CD4-positive, alpha-beta T cell treated with Interleukin-15 for 1 hour (primary cell): Measurements from ENCODE around the gene MFN1.

ENCODE experiments used
- DNase-seq: peaks from one replicate; pipeline ENCODE4 v3.0.0-alpha.2; 2020

Gene MFN1

DNA sequence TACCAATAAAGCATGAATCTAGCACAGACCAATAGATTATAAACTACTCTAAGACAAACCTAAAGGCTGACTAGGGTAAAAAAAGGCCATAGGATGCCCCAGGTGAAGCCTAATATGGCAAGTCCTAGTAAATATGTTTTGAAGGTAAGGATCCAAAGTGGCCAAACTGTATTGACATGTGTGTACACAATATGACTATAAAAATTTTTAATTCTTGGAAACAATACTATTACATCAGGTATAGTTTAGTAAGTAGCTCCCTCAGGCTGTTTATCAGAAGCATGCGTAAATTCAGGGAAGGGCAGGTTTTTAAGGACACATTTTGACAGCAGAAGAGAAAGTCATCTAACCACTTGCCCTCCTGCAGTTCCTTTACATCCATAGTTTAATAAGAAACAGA, 84.9 kb downstream of the MFN1 start:
- DNase-seq: no peak

DNA sequence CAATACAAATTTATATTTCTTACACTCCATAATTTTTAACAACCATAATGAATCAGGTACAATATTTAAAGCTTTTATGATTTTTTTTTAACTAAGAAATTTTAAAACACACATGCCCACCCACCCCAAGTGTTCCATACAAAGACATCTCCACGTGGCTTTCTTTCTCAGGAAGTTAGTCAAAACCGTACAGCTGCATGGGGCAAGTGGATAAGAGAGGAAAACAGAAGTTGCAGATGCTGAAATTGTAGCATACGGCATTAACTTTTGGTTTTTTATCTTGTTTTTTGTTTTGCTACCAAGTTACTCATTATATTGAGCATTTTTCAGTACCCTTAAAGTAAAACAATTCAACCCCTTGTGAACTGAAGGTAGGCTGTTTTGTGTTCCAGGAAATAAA, 89.0 kb downstream of the MFN1 start:
- DNase-seq: no peak

DNA sequence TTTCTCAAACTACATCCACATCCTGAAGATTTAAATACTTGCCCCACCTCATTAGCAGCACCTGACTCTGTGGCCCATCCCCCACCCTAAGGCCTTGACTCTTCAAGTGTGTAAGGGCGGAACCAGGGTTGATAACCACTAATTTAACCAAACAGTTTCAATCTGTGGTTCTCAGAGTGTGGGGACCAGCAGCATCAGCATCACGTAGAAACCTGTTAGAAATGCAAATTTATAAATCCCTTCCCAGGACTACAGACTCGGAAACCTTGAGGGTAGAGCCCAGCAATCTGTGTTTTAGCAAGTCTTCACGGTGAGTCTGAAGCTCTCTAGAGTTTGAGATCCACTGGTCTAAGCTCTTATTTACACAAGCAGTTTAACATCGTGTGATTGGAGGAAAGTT, 91.3 kb downstream of the MFN1 start:
- DNase-seq: peak; percentile 77
